ENCODE data around the gene RXRA. TPM values are rescaled to one million over a fixed set of nuclear protein-coding genes. Genes with fewer than 3 reads are reported as not detected.

RXRA gene
- total and polyA plus RNA-seq, 10 of the 15 experiments (the other 5 are each of a cell fraction or from before 2014, with no cell fraction given), result 0.89 to 36.8 (median 11.1) TPM

DNA sequence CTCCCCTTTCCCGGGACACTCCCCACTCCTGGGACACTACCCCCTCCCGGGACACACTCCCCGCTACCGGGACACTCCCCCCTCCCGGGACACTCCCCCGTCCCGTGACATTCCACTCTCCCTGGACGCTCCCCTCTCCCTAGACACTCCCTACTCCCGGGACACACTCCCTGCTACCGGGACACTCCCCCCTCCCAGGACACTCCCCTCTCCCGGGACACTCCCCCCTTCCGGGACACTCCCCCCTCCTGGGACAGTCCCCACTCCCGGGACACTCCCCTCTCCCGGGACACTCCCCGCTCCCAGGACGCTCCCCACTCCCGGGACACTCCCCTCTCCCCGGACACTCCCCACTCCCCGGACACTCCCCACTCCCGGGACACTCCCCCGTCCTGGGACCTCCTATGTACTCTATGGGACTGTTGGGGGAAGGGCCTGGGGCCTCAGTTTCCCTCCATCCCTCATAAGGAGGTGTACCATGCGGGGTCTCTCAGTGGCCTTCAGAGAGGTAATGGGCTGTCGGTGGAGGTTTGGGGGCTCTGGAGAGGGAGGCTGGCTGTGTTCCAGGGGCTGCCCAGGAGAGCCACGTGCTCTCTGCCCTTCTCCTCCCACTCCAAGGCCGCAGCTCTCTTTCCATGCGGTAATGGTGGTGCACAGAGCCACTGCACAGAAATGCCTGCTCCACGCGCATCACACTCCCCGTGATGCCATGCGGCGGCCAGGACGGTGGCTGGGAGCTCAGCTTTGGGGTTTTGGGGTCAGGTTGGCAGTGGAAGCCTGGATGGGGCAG lies 96.2 kb downstream of the RXRA start:
- ChIA-PET POLR2A (no interaction called here), SMC1A (ENCODE audit: uncharacterized antibody, unreplicated experiment) (no interaction called here), RAD21 (ENCODE audit: unreplicated experiment) (no interaction called here), CTCF (no interaction called here)
- H3K9me3 ChIP-seq (replicated peaks; ENCODE audit: control insufficient read depth, insufficient read depth, low read length), result no peaks in the 10 kb centered on the region
- no peak overlapping the region for H2AFZ ChIP-seq (ENCODE audit: control insufficient read depth, low read depth, low read length)
- DNase-seq (ENCODE audit: low read depth, low spot score) (no peak), FAIRE-seq (no peak), ATAC-seq (no peak)
- in situ Hi-C loops (cut with MboI) (no loop called here), intact Hi-C loops (cut with micrococcal nuclease; ENCODE audit: unreplicated experiment) (no loop called here)
- H3K27ac ChIP-seq (ENCODE audit: control insufficient read depth, insufficient read depth), result no peak overlapping the region
- H3K27me3 ChIP-seq (replicated peaks in 1 of 2; ENCODE audit: control insufficient read depth in 2 of 2, insufficient read depth in 2 of 2, low read length in 1 of 2), result no peaks in the 10 kb centered on the region
- no peak overlapping the region for H3K9ac ChIP-seq (ENCODE audit: control insufficient read depth, insufficient read depth, low read length)
- no peaks in the 10 kb centered on the region for H4K20me1 ChIP-seq (ENCODE audit: control insufficient read depth, insufficient read depth)
- no peak overlapping the region for H3K4me2 ChIP-seq (ENCODE audit: control insufficient read depth, insufficient read depth)
- H3K79me2 ChIP-seq (ENCODE audit: control insufficient read depth, insufficient read depth, low read length), result no peaks in the 10 kb centered on the region
- no peak for TF ChIP-seq PAX8 (IDR thresholded peaks at IDR 0.05)
- H3K4me1 ChIP-seq (ENCODE audit: control insufficient read depth, insufficient read depth, low read length), result peaks cover 1% of the 10 kb centered on the region
- 95% methylated on average over 13 of the region's 32 CpGs for WGBS (ENCODE audit: insufficient coverage, insufficient replicate concordance, low lambda C conversion rate, missing lambda C conversion rate)
- BruUV-seq (replicated peaks), result no TSS peak
- H3K4me3 ChIP-seq, result no peak overlapping the region
- H3K36me3 ChIP-seq (ENCODE audit: control insufficient read depth in 2 of 2, insufficient read depth in 2 of 2, low read length in 1 of 2), result peaks cover 2 to 13% of the 10 kb centered on the region in 2 experiments; a peak in 3 of 4 replicates

DNA sequence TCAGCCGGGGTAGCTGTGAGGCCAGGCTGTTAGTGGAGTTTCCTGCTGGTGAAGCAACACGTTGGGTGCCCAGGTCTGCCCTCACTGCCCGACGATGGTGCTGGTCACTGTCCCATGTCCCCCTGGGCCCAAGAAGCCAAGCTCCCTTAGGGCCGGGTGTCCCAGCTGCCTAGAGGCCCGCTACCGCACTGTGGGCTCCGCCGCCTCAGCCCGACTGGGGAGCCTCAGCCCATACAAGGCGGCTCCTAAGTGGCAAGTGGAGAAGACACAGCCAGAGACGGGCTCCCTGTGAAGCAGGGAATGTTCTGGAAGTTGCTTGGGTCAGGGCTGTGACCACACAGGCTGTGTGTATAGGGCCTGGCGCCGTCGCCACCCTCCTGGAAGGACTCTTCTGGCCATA lies 96.9 kb downstream of the RXRA start:
- H3K36me3 ChIP-seq (ENCODE audit: control insufficient read depth in 2 of 2, insufficient read depth in 2 of 2, low read length in 1 of 2), result peaks cover 2 to 9% of the 10 kb centered on the region in 2 experiments; a peak in 3 of 4 replicates
- DNase-seq (ENCODE audit: low read depth, low spot score) (no peak), FAIRE-seq (no peak), ATAC-seq (no peak)
- RAD21 ChIA-PET (ENCODE audit: unreplicated experiment), result no interaction called here
- in situ Hi-C loops (cut with MboI) (no loop called here), intact Hi-C loops (cut with micrococcal nuclease; ENCODE audit: unreplicated experiment) (no loop called here)
- H3K4me2 ChIP-seq (ENCODE audit: control insufficient read depth, insufficient read depth), result no peak overlapping the region
- POLR2A ChIA-PET, result no interaction called here
- no peaks in the 10 kb centered on the region for H3K9me3 ChIP-seq (replicated peaks; ENCODE audit: control insufficient read depth, insufficient read depth, low read length)
- H4K20me1 ChIP-seq (ENCODE audit: control insufficient read depth, insufficient read depth), result no peaks in the 10 kb centered on the region
- no TSS peak for BruUV-seq (replicated peaks)
- H3K27ac ChIP-seq (ENCODE audit: control insufficient read depth, insufficient read depth), result no peak overlapping the region
- TF ChIP-seq, protein P1, sequence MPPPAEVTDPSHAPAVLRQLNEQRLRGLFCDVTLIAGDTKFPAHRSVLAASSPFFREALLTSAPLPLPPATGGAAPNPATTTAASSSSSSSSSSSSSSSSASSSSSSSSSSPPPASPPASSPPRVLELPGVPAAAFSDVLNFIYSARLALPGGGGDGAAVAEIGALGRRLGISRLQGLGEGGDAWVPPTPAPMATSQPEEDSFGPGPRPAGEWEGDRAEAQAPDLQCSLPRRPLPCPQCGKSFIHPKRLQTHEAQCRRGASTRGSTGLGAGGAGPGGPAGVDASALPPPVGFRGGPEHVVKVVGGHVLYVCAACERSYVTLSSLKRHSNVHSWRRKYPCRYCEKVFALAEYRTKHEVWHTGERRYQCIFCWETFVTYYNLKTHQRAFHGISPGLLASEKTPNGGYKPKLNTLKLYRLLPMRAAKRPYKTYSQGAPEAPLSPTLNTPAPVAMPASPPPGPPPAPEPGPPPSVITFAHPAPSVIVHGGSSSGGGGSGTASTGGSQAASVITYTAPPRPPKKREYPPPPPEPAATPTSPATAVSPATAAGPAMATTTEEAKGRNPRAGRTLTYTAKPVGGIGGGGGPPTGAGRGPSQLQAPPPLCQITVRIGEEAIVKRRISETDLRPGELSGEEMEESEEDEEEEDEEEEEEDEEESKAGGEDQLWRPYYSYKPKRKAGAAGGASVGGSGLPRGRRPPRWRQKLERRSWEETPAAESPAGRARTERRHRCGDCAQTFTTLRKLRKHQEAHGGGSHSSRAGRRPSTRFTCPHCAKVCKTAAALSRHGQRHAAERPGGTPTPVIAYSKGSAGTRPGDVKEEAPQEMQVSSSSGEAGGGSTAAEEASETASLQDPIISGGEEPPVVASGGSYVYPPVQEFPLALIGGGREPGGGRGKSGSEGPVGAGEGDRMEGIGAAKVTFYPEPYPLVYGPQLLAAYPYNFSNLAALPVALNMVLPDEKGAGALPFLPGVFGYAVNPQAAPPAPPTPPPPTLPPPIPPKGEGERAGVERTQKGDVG (CRISPR knock-in tag; IDR thresholded peaks at IDR 0.05), result no peak
- no peak for TF ChIP-seq CBFB (IDR thresholded peaks at IDR 0.05; ENCODE audit: low read depth)
- no peak overlapping the region for H2AFZ ChIP-seq (ENCODE audit: control insufficient read depth, low read depth, low read length)
- no peaks in the 10 kb centered on the region for H3K27me3 ChIP-seq (replicated peaks in 1 of 2; ENCODE audit: control insufficient read depth in 2 of 2, insufficient read depth in 2 of 2, low read length in 1 of 2)
- 94% methylated on average over 12 of the region's 15 CpGs for WGBS (ENCODE audit: insufficient coverage, insufficient replicate concordance, low lambda C conversion rate, missing lambda C conversion rate)
- peaks cover 8% of the 10 kb centered on the region for H3K4me1 ChIP-seq (ENCODE audit: control insufficient read depth, insufficient read depth, low read length)
- H3K4me3 ChIP-seq, result no peak overlapping the region
- SMC1A ChIA-PET (ENCODE audit: uncharacterized antibody, unreplicated experiment), result no interaction called here
- H3K9ac ChIP-seq (ENCODE audit: control insufficient read depth, insufficient read depth, low read length), result no peak overlapping the region
- CTCF ChIA-PET, result no interaction called here
- no peaks in the 10 kb centered on the region for H3K79me2 ChIP-seq (ENCODE audit: control insufficient read depth, insufficient read depth, low read length)

Data from GM12878 (cell line).